AG04449 (cell line): Measurements from ENCODE around the gene ZNF598.

Source experiments
- CTCF ChIA-PET: fragments of 350-600 bp; formaldehyde crosslinking; extraction: SDS; loops from one replicate; lab custom pipeline; 2021; ENCODE audit warnings: antibody characterized with exemption; lab: Yijun Ruan, JAX
- POLR2A ChIA-PET: fragments of 400-600, 350-600 bp; formaldehyde crosslinking; extraction: SDS; loops from one replicate; lab custom pipeline; 2020; ENCODE audit warnings: antibody characterized with exemption, inconsistent platforms; lab: Yijun Ruan, JAX
- DNase-seq: peaks from one replicate; pipeline ENCODE4 v3.0.0-alpha.2; 2010; ENCODE audit warnings: low read depth, low spot score
- H3K4me3 ChIP-seq: 2 replicates; pipeline ENCODE4 v1.5.1; 2011; ENCODE audit warnings: low read depth, mild to moderate bottlenecking, control low read depth, low read length
- CTCF ChIP-seq: IDR thresholded peaks from one replicate; pipeline ENCODE4 v1.5.1; 2011; ENCODE audit warnings: mild to moderate bottlenecking, moderate library complexity, low read length, control low read depth, inconsistent platforms; ENCODE audit not compliant: insufficient read depth; ENCODE audit errors: missing control alignments

Gene ZNF598

GRCh38 chr16:2038382-2039231 lies 29.0 kb upstream of the ZNF598 start:
- DNase-seq: no peak
- ChIA-PET POLR2A (interaction anchor here (1.0 kb wide), 1 partner anchor 117 kb away, joined by 4 read pairs; the partner anchor contains the start of gene TRAF7), CTCF (interaction anchor here (0.8 to 3.7 kb wide), 2 partner anchors 16 to 34 kb away, joined by 3 to 19 read pairs; no protein-coding TSS in a partner anchor)
- TF ChIP-seq CTCF: no peak
- no peak overlapping the region for H3K4me3 ChIP-seq

- H3K4me3 ChIP-seq: no peak overlapping the region
- POLR2A ChIA-PET: no interaction called here
- no peak for TF ChIP-seq CTCF
- CTCF ChIA-PET: no interaction called here
- no peak for DNase-seq
Measured at GRCh38 chr16:2037647-2038381, 28.2 kb upstream of the ZNF598 start.

GRCh38 chr16:2037115-2037514 lies 27.5 kb upstream of the ZNF598 start:
- POLR2A ChIA-PET: no interaction called here
- H3K4me3 ChIP-seq: no peak overlapping the region
- CTCF ChIA-PET: no interaction called here
- no peak for DNase-seq
- TF ChIP-seq CTCF: no peak

GRCh38 chr16:2036200-2036966 lies 26.8 kb upstream of the ZNF598 start:
- no peak for DNase-seq
- TF ChIP-seq CTCF: no peak
- peak overlapping the region; percentile 29; the same call in 1 of the 2 replicates for H3K4me3 ChIP-seq
- ChIA-PET POLR2A (interaction anchor here (0.8 to 2.1 kb wide), 5 partner anchors 11 to 119 kb away, joined by 3 to 10 read pairs (median 4); partner anchors contain the start of genes NTHL1, RPS2, TRAF7 and TSC2), CTCF (interaction anchor here (0.5 to 1.8 kb wide), 5 partner anchors 8 to 105 kb away, joined by 3 to 10 read pairs (median 3); partner anchors contain the start of genes NTHL1 and TSC2)

GRCh38 chr16:2035431-2036199 lies 26.0 kb upstream of the ZNF598 start:
- ChIA-PET POLR2A (interaction anchor here (0.8 to 2.1 kb wide), 5 partner anchors 12 to 120 kb away, joined by 3 to 10 read pairs (median 4); partner anchors contain the start of genes NTHL1, RPS2, TRAF7 and TSC2), CTCF (interaction anchor here (0.5 to 1.8 kb wide), 6 partner anchors 9 to 105 kb away, joined by 3 to 10 read pairs (median 3); partner anchors contain the start of genes NTHL1 and TSC2)

More at GRCh38 chr16:2035431-2036199, 26.0 kb upstream of the ZNF598 start:
- H3K4me3 ChIP-seq: peak overlapping the region; percentile 29; the same call in 1 of the 2 replicates
- no peak for DNase-seq
- no peak for TF ChIP-seq CTCF
